Skeletal muscle tissue (tissue), 4 donors: Measurements from ENCODE around the gene SLC16A11. TPM values are rescaled to one million over a fixed set of nuclear protein-coding genes. Genes with fewer than 3 reads are reported as not detected.

ENCODE experiments used
- H3K27ac ChIP-seq: one replicate; pipeline ENCODE4 v1.7.0; 2013; ENCODE audit warnings: mild to moderate bottlenecking, low read depth, low read length, inconsistent platforms
- H3K27me3 ChIP-seq, 3 donors: one replicate each; pipeline ENCODE4 v1.7.0; 2013; ENCODE audit warnings: low read length in 3 of 3; ENCODE audit not compliant: control insufficient read depth in 3 of 3, insufficient read depth in 3 of 3
- H3K36me3 ChIP-seq, 3 donors: one replicate each; pipeline ENCODE4 v1.7.0; 2013; ENCODE audit warnings: low read length in 3 of 3; ENCODE audit not compliant: control insufficient read depth in 3 of 3, insufficient read depth in 3 of 3
- H3K4me1 ChIP-seq, 3 donors: one replicate each; pipeline ENCODE4 v1.7.0; 2013; ENCODE audit warnings: low read length in 3 of 3, mild to moderate bottlenecking in 3 of 3; ENCODE audit not compliant: control insufficient read depth in 3 of 3, insufficient read depth in 3 of 3
- H3K4me3 ChIP-seq, 3 donors: one replicate each; pipeline ENCODE4 v1.7.0; 2013; ENCODE audit warnings: low read length in 3 of 3
- H3K9ac ChIP-seq, 3 donors: one replicate each; pipeline ENCODE4 v1.7.0; 2013; ENCODE audit warnings: low read length in 3 of 3, mild to moderate bottlenecking in 3 of 3, moderate library complexity in 2 of 3, low read depth in 1 of 3
- H3K9me3 ChIP-seq, 3 donors: one replicate each; pipeline ENCODE4 v1.7.0; 2013; ENCODE audit warnings: low read length in 3 of 3; ENCODE audit not compliant: control insufficient read depth in 3 of 3
- total RNA-seq: library from RNA; depleted of rRNA; stranded (reverse); fragments of >200 nt; gene quantifications from one replicate; pipeline ENCODE4 v1.2.3, GENCODE V29; 2014
- donor health status: Osteomylitis.

SLC16A11 gene
- total RNA-seq, 1 donor from 2014 or later = not detected

- peaks cover 36 to 48% (median 44%) of the 10 kb centered on the region in 3 donors for H3K4me1 ChIP-seq
- peak overlapping the region; percentile 87 for H3K27ac ChIP-seq
- no peaks in the 10 kb centered on the region for H3K9me3 ChIP-seq
- H3K36me3 ChIP-seq = peaks cover under 1 to 4% (median under 1%) of the 10 kb centered on the region in 3 donors
- peaks cover 14 to 17% (median 16%) of the 10 kb centered on the region in 3 donors for H3K27me3 ChIP-seq
- H3K4me3 ChIP-seq = peak overlapping the region; percentile 54 to 63 (median 55)
- H3K9ac ChIP-seq = peak overlapping the region; percentile 63 to 79 (median 75)
Measured at GRCh38 chr17:7021993-7022778, 21.7 kb downstream of the SLC16A11 start.

- peak overlapping the region; percentile 97 for H3K27ac ChIP-seq
- peaks cover 8 to 11% (median 9%) of the 10 kb centered on the region in 3 donors for H3K36me3 ChIP-seq
- peaks cover 14 to 17% (median 16%) of the 10 kb centered on the region in 3 donors for H3K27me3 ChIP-seq
- peak overlapping the region; percentile 44 to 55 (median 54) for H3K4me3 ChIP-seq
- no peaks in the 10 kb centered on the region for H3K9me3 ChIP-seq
- peaks cover 42 to 59% (median 49%) of the 10 kb centered on the region in 3 donors for H3K4me1 ChIP-seq
- peak overlapping the region; percentile 63 to 79 (median 75) for H3K9ac ChIP-seq
Measured at GRCh38 chr17:7020894-7021664, 22.8 kb downstream of the SLC16A11 start.

- H3K9ac ChIP-seq = peak overlapping the region; percentile 87 to 95 (median 91)
Measured at GRCh38 chr17:7019839-7020519, 23.9 kb downstream of the SLC16A11 start.

GRCh38 chr17:7019367-7019766 lies 24.5 kb downstream of the SLC16A11 start:
- Histone ChIP-seq H3K27me3 (peaks cover 14 to 17% (median 16%) of the 10 kb centered on the region in 3 donors), H3K9ac (peak overlapping the region; percentile 87 to 95 (median 91))

More at GRCh38 chr17:7019839-7020519, 23.9 kb downstream of the SLC16A11 start:
- Histone ChIP-seq H3K27me3 (peaks cover 14 to 17% (median 16%) of the 10 kb centered on the region in 3 donors), H3K27ac (peak overlapping the region; percentile 97), H3K4me3 (peak overlapping the region; percentile 87 to 90 (median 88)), H3K36me3 (peaks cover 9 to 11% (median 10%) of the 10 kb centered on the region in 3 donors), H3K9me3 (no peaks in the 10 kb centered on the region), H3K4me1 (peaks cover 53 to 70% (median 54%) of the 10 kb centered on the region in 3 donors)

GRCh38 chr17:7018331-7018964 lies 25.4 kb downstream of the SLC16A11 start:
- Histone ChIP-seq H3K27me3 (peaks cover 12 to 15% (median 15%) of the 10 kb centered on the region in 3 donors), H3K9ac (peak overlapping the region; percentile 87 to 95 (median 91)), H3K36me3 (peaks cover 9 to 11% (median 10%) of the 10 kb centered on the region in 3 donors), H3K9me3 (no peaks in the 10 kb centered on the region), H3K4me3 (peak overlapping the region; percentile 87 to 90 (median 88)), H3K27ac (peak overlapping the region; percentile 97), H3K4me1 (peaks cover 55 to 75% (median 61%) of the 10 kb centered on the region in 3 donors)

More at GRCh38 chr17:7019367-7019766, 24.5 kb downstream of the SLC16A11 start:
- H3K4me3 ChIP-seq = peak overlapping the region; percentile 87 to 90 (median 88)
- peak overlapping the region; percentile 97 for H3K27ac ChIP-seq
- peaks cover 49 to 71% (median 54%) of the 10 kb centered on the region in 3 donors for H3K4me1 ChIP-seq
- peaks cover 9 to 11% (median 10%) of the 10 kb centered on the region in 3 donors for H3K36me3 ChIP-seq
- H3K9me3 ChIP-seq = no peaks in the 10 kb centered on the region

GRCh38 chr17:7017827-7018200 lies 26.1 kb downstream of the SLC16A11 start:
- H3K27ac ChIP-seq = peak overlapping the region; percentile 97
- no peaks in the 10 kb centered on the region for H3K9me3 ChIP-seq
- H3K4me1 ChIP-seq = peaks cover 60 to 76% (median 66%) of the 10 kb centered on the region in 3 donors
- peaks cover 8 to 9% (median 8%) of the 10 kb centered on the region in 3 donors for H3K27me3 ChIP-seq
- H3K36me3 ChIP-seq = peaks cover 9 to 11% (median 10%) of the 10 kb centered on the region in 3 donors
- H3K9ac ChIP-seq = peak overlapping the region; percentile 87 to 95 (median 91)
- peak overlapping the region; percentile 87 to 90 (median 88) for H3K4me3 ChIP-seq

- Histone ChIP-seq H3K4me3 (peak overlapping the region in 2 of 3 donors; percentile 29 to 88), H3K27ac (peak overlapping the region; percentile 97), H3K27me3 (peaks cover 2% of the 10 kb centered on the region in 3 donors), H3K36me3 (peaks cover 9 to 11% (median 10%) of the 10 kb centered on the region in 3 donors), H3K4me1 (peaks cover 58 to 72% (median 66%) of the 10 kb centered on the region in 3 donors), H3K9ac (peak overlapping the region in 2 of 3 donors; percentile 8 to 95), H3K9me3 (no peaks in the 10 kb centered on the region)
Measured at GRCh38 chr17:7016886-7017826, 26.7 kb downstream of the SLC16A11 start.

GRCh38 chr17:7016418-7016817 lies 27.5 kb downstream of the SLC16A11 start:
- H3K9me3 ChIP-seq = no peaks in the 10 kb centered on the region
- H3K27me3 ChIP-seq = no peaks in the 10 kb centered on the region
- H3K27ac ChIP-seq = peak overlapping the region; percentile 97
- peak overlapping the region in 2 of 3 donors; percentile 8 to 33 for H3K9ac ChIP-seq
- peaks cover 56 to 68% (median 67%) of the 10 kb centered on the region in 3 donors for H3K4me1 ChIP-seq
- H3K36me3 ChIP-seq = peaks cover 9 to 11% (median 10%) of the 10 kb centered on the region in 3 donors
- H3K4me3 ChIP-seq = peak overlapping the region in 1 of 3 donors; percentile 14
